GM19324 (cell line): ENCODE results near the gene IFITM2.
"Not testable (repeated sequence)": the region's sequence is repeated elsewhere in the genome, so short reads cannot be mapped to it uniquely, and the experiment has no call there.

Source experiments
- ATAC-seq: cut with Tn5 transposase; IDR thresholded peaks from one replicate; pipeline ENCODE4 v1.9.1; 2021; ENCODE audit warnings: mild to moderate bottlenecking, moderate library complexity; ENCODE audit not compliant: unreplicated experiment, low FRiP score

IFITM2 gene

GRCh38 chr11:319121-319887, 11.7 kb downstream of the IFITM2 start:
- ATAC-seq: not testable (repeated sequence)

- ATAC-seq: not testable (repeated sequence)
Measured at GRCh38 chr11:319888-320273, 12.3 kb downstream of the IFITM2 start.

- no peak for ATAC-seq
Measured at GRCh38 chr11:324156-324555, 16.5 kb downstream of the IFITM2 start.

DNA sequence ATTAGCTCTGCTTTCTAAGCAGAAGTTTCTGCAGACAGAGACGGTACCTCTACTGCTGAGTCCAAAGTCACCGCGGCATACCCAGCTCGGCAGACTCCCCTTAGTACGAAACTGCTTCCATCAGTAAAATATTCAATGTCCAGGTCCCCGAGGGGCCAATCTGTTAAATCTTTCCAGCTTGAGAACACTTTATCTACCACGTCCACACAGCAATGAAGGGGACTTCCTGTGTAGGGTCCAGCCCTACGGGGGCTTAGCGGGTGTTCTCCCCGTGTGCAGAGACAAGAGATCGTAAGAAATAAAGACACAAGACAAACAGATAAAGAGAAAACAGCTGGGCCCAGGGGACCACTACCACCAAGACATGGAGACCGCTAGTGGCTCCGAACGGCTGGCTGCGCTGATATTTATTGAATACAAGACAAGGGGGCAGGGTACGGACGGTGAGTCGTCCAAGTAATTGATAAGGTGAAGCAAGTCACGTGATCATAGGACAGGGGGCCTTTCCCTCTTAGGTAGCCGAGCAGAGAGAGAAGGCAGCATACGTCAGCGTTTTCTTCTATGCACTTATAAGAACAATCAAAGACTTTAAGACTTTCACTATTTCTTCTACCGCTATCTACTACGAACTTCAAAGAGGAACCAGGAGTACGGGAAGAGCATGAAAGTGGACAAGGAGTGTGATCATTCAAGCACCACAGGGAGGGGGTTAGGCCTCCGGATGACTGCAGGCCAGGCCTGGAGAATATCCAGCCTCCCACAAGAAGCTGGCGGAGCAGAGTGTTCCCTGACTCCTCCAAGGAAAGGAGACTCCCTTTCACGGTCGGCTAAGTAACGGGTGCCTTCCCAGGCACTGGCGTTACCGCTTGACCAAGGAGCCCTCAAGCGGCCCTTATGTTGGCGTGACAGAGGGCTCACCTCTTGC, 17.2 kb downstream of the IFITM2 start:
- ATAC-seq: not testable (repeated sequence)

GRCh38 chr11:325796-326591, 18.4 kb downstream of the IFITM2 start:
- ATAC-seq: no peak

DNA sequence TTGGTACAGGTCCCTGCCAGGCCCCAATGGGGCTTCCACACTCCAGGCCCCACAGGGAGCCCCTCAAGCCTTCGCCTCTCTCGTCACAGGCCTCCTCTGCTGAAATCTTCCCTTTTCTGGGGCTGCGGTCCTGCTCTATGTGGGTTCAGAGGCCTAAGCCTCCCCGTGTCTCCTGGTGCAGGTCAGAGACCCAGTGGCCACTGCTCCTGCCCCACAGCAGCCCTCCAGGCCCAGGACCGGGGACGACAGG, 18.9 kb downstream of the IFITM2 start:
- no peak for ATAC-seq

DNA sequence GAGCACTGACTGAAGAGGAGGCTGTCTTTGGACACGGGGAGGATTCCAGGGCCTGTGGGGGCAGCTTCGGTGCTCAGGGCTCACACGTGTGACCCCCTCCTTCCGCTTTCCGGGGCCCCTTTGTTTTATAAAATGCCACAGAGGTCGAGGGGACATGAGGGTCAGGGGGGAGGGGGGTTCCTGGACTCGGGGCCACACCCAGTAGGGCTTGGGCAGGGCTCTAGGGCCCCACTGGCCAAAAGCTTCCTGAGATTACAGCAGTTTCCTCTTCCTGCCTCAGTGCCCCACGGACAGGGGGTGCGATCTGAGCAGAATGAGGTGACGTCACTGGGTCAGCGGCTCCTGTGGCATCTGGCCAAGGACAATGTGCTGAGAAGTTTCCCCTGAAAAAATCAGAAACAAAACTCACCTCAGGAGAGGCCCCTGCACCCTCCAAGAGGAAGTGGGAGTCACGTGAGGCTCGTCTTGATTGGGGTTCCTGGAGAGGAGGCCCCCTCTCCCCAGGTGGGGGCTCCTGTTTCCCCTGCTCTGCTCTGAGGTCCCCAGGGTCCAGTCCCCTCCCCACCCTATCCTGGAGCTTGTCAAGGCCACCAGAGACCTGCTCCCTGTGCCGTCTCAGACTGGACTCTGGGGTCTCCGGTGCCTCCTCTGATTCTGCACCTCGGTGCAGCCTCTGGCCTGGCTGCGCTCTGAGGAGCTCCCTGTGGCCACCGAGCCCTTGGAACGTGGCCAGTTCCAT, 19.4 kb downstream of the IFITM2 start:
- no peak for ATAC-seq

GRCh38 chr11:327581-327923, 19.9 kb downstream of the IFITM2 start:
- no peak for ATAC-seq

- no peak for ATAC-seq
Measured at GRCh38 chr11:328012-328411, 20.4 kb downstream of the IFITM2 start.

DNA sequence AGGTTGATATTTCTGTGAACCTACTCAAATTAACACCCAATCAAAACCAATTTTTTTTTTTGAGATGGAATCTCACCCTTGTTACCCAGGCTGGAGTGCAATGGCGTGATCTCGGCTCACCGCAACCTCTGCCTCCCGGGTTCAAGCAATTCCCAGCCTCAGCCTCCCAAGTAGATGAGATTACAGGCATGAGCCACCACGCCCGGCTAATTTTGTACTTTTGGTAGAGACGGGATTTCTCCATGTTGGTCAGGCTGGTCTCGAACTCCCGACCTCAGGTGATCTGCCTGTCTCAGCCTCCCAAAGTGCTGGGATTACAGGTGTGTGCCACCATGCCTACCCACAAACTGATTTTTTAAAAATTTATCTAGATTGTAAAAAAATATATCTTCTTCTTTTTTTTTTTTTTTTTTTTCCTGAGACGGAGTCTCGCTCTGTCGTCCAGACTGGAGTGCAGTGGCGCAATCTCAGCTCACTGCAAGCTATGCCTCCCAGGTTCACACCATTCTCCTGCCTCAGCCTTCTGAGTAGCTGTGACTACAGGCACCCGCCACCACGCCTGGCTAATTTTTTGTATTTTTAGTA, 21.0 kb downstream of the IFITM2 start:
- ATAC-seq: not testable (repeated sequence)

- no peak for ATAC-seq
Measured at GRCh38 chr11:329886-330253, 22.3 kb downstream of the IFITM2 start.

DNA sequence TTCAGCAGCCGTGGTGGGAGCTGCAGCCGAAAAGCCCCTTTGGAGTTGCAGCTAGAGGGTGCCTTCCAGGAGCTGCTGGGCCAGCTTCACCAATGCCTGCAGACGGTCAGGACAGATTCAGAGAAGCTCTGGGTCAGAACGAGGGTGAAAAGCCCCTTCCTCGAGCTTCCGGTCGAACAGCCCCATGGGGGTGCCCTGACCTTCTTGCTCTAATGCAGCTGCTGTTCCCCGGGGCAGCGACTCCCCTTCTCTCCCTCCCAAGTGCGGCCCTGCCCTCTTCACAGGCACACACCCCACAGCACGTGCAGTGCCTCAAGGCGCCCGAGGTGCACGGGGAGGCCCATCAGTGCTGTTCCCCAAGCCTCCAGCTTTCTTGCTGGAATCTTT, 22.7 kb downstream of the IFITM2 start:
- no peak for ATAC-seq

DNA sequence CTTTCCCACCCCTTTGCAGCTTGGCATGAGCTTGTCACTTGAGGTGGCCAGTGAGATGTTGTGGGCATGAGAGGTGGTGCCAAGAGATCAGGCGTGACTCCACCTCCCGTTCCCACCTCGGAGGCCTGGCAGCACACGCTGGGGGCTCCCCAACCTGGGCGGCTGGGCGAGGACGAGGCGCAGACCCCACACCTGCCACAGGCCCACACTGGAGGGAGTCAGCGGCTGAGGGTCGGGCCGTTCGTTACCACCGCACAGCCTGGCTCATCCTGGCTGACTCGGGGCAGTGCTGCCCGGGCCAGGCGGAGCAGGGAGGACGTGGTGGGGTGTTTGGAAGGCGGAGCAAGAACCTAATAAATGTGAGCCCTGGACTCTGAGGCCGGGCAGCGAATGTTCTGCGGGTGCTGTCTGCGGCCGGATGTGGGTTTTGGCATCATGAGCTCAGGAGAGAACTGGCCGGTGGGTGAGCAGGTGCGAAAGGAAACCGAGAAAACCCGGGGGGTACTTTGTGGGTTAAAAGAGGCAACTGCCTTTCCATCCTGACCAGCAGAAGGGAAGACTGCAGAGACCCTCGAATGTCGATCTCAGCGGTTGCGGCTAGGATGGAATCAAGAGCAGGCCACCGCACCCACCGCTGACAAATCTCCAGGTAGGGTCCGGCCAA, 23.2 kb downstream of the IFITM2 start:
- peak; percentile 61 for ATAC-seq

DNA sequence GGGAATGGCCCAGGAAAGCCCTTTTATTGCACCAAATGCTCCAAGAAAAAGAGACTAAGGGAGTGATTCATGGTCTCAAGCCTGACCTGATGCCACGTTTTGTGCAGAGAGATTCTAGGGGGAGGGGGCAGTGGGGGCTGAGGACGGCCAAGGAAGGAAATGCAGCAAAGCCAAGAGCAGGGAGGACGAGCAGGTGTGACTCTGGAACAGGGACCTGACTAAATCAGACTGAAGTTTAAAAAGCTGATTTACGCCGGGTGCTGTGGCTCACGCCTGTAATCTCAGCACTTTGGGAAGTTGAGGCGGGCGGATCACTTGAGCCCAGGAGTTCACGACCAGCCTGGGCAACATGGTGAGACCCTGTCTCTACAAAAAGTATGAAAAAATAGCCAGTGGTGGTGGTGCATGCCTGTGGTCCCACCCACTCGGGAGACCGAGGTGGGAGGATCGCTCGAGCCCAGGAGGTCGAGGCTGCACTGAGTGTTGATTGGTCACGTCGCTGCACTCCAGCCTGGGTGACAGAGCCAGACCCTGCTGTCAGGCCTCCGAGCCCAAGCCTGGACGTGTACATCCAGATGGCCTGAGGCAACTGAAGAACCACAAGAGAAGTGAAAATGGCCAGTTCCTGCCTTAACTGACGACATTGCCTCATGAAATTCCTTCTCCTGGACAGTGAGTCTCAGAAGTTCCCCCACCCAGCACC, 23.9 kb downstream of the IFITM2 start:
- ATAC-seq: peak; percentile 10

DNA sequence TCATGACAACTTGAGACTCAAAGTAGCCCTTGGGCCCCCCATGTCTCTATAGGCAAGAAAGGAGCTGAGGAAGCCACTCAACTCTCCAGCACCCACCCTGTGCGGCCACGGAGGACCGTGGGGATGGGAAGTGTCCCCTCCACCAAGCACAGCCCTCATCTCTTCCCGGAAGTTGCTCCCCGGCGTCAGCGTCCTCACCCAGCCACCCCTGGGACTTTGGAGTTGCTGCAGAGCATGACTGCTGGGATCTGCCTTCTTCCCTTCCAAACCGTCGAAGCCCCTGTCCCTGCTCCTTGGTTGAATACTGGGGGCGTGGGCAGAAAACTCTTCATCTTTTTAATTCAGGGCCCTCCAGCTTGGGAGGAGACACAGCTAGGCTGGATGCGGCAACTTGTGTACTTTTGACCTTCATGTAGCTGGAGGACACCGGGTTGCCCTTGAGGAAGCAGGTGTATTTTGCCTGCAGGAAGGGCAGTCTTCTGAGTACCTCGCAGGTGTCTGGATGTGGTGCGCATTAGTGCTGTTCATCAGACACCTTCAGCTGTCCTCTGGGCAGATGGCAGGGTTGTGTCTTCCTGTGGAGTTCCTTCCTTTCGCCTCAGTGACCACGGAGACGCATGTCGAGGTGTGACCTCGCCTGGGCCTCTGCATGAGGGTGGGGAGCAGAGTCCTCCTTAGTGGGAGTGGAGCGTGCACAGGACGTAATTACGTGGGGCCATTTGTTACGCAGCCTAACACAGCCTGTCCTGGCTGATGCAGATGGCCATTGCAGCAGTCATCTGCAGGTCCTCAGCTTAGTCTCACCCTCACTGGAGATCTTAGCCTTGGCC, 25.2 kb downstream of the IFITM2 start:
- no peak for ATAC-seq

GRCh38 chr11:333616-334263, 26.1 kb downstream of the IFITM2 start:
- ATAC-seq: not testable (repeated sequence)

GRCh38 chr11:334264-334994, 26.8 kb downstream of the IFITM2 start:
- ATAC-seq: no peak
